Spleen (tissue), 7 donors: ENCODE data around the gene TAS2R4.

Source experiments
- POLR2A ChIP-seq, 3 donors: fragments of 450-650 bp; IDR thresholded peaks; one replicate each; pipeline ENCODE4 v1.5.1; 2017; ENCODE audit warnings: antibody characterized with exemption in 3 of 3, mild to moderate bottlenecking in 1 of 3
- TF ChIP-seq, protein P1 (sequence below), 11 experiments: fragments of 200-600 bp in 7 of 11; fragments of 450-650 bp in 4 of 11; sonication (generic) in 4 of 11; IDR thresholded peaks in 8 of 11; conservative IDR thresholded peaks in 3 of 11; 1 replicate in 7 of 11; 2 replicates in 4 of 11; pipeline versions ENCODE4 v1.4.0 to v1.8.0; 2016 to 2021; ENCODE audit warnings: antibody characterized with exemption in 11 of 11, inconsistent platforms in 4 of 11, mild to moderate bottlenecking in 1 of 11
- donor health status: DM: no; HTN: no; CAD: no; lungs with moderate emphysema.
- donor health status: DM: no; HTN: no; CAD: no.
- donor health status: DM: no; HTN: no; CAD: no.

DNA sequence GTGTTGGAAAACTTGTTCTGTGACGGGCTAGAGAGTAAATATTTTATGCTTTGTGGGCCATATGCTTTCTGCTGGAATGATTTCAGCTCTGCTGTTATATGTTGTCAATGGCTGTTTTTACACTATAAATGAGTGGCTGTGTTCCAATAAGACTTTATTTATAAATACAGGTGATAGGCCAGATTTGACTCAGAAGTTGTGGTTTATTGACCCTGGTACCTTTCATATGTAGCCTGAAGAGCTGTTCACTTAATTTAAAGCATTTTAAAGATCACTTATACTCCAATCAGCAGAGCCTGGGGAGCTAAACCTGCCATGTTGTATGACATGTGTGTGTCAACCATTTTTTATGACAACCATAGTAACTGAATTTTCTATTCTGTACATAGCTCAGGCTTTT is 47.5 kb upstream of the TAS2R4 start:
- TF ChIP-seq, protein P1, sequence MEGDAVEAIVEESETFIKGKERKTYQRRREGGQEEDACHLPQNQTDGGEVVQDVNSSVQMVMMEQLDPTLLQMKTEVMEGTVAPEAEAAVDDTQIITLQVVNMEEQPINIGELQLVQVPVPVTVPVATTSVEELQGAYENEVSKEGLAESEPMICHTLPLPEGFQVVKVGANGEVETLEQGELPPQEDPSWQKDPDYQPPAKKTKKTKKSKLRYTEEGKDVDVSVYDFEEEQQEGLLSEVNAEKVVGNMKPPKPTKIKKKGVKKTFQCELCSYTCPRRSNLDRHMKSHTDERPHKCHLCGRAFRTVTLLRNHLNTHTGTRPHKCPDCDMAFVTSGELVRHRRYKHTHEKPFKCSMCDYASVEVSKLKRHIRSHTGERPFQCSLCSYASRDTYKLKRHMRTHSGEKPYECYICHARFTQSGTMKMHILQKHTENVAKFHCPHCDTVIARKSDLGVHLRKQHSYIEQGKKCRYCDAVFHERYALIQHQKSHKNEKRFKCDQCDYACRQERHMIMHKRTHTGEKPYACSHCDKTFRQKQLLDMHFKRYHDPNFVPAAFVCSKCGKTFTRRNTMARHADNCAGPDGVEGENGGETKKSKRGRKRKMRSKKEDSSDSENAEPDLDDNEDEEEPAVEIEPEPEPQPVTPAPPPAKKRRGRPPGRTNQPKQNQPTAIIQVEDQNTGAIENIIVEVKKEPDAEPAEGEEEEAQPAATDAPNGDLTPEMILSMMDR (IDR thresholded peaks at IDR 0.05 in 8 of 11, conservative IDR thresholded peaks at IDR 0.05 in 3 of 11) = no peak
- no peak for TF ChIP-seq POLR2A (IDR thresholded peaks at IDR 0.05)
